ENCODE measurements around the gene PNPLA7. TPM values are rescaled to one million over a fixed set of nuclear protein-coding genes. Genes with fewer than 3 reads are reported as not detected.
"Not testable (repeated sequence)": the region's sequence is repeated elsewhere in the genome, so short reads cannot be mapped to it uniquely, and the experiment has no call there.

PNPLA7 gene
- total RNA-seq, 4 donors from 2014 or later = 0.61 to 3.4 (median 0.91) TPM

DNA sequence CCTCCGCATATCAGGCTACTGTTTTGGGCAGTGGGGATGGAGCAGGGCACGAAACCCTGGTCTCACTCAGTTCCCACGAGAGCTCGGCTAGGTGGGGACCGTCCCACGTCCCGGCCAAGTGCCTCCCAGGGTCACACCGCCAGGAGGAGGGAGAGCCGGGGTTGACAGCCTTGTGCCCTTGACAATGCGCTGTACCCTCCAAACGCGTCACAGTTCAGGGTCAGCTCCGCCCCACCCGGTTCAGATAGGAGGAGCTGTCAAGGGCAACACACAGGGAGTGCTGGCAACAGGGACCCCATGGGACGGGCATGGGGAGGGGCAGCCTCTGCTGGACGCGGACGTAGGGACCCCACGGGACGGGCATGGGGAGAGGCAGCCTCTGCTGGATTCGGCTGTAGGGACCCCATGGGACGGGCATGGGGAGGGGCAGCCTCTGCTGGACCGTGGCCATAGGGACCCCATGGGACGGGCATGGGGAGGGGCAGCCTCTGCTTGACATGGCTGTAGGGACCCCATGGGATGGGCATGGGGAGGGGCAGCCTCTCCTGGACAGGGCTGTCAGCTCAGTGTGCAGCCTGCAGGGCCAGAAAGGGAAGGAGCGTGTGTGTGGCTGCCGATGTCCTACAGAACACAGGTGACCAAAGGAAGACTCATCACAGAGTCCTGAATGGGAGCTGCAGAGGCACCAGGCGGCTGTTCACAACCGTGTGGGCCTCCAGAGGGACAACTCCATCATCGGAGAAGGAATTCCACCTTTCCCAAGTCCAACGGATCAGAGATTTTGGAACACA, 29.4 kb downstream of the PNPLA7 start:
- intact Hi-C loops (cut with DNase I) = no loop called here
- Histone ChIP-seq H3K9me3 (no peaks in the 10 kb centered on the region), H3K36me3 (no peaks in the 10 kb centered on the region), H3K4me1 (peaks cover 0 to 3% (median 0%) of the 10 kb centered on the region in 3 donors), H3K27ac (no peak overlapping the region), H3K27me3 (no peaks in the 10 kb centered on the region), H3K4me3 (no peak overlapping the region)
- TF ChIP-seq POLR2A (IDR thresholded peaks at IDR 0.05) = no peak
- TF ChIP-seq, protein P1, sequence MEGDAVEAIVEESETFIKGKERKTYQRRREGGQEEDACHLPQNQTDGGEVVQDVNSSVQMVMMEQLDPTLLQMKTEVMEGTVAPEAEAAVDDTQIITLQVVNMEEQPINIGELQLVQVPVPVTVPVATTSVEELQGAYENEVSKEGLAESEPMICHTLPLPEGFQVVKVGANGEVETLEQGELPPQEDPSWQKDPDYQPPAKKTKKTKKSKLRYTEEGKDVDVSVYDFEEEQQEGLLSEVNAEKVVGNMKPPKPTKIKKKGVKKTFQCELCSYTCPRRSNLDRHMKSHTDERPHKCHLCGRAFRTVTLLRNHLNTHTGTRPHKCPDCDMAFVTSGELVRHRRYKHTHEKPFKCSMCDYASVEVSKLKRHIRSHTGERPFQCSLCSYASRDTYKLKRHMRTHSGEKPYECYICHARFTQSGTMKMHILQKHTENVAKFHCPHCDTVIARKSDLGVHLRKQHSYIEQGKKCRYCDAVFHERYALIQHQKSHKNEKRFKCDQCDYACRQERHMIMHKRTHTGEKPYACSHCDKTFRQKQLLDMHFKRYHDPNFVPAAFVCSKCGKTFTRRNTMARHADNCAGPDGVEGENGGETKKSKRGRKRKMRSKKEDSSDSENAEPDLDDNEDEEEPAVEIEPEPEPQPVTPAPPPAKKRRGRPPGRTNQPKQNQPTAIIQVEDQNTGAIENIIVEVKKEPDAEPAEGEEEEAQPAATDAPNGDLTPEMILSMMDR (IDR thresholded peaks at IDR 0.05) = no peak
- no peak for DNase-seq
- 84 to 94% methylated on average over 8 to 19 of the region's 30 CpGs for WGBS, 2 donors

DNA sequence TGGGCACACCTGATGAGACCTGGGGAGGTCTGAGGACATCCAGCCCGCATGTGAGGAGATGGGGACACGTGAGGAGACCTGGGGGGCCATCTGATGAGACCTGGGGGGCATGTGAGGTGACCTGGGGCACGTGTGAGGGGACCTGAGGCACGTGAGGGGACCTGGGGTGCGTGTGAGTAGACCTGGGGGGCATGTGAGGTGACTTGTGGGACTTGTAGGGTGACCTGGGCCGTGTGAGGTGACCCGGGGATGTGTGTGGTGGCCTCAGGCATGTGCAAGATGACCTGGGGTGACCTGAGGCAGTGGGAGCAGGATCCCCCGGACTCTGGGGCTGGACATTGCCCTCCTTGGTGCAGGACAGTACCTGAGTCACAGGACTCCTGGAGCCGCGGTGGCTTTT, 30.6 kb downstream of the PNPLA7 start:
- intact Hi-C loops (cut with DNase I) = no loop called here
- Histone ChIP-seq H3K9me3 (no peaks in the 10 kb centered on the region), H3K27me3 (no peaks in the 10 kb centered on the region), H3K36me3 (no peaks in the 10 kb centered on the region), H3K4me3 (no peak overlapping the region), H3K27ac (no peak overlapping the region), H3K4me1 (no peaks in the 10 kb centered on the region)
- WGBS, 2 donors = 65 to 86% methylated on average over 6 to 8 of the region's 10 CpGs
- TF ChIP-seq POLR2A (IDR thresholded peaks at IDR 0.05) = no peak
- TF ChIP-seq, protein P1 (IDR thresholded peaks at IDR 0.05) = no peak
- DNase-seq = no peak

DNA sequence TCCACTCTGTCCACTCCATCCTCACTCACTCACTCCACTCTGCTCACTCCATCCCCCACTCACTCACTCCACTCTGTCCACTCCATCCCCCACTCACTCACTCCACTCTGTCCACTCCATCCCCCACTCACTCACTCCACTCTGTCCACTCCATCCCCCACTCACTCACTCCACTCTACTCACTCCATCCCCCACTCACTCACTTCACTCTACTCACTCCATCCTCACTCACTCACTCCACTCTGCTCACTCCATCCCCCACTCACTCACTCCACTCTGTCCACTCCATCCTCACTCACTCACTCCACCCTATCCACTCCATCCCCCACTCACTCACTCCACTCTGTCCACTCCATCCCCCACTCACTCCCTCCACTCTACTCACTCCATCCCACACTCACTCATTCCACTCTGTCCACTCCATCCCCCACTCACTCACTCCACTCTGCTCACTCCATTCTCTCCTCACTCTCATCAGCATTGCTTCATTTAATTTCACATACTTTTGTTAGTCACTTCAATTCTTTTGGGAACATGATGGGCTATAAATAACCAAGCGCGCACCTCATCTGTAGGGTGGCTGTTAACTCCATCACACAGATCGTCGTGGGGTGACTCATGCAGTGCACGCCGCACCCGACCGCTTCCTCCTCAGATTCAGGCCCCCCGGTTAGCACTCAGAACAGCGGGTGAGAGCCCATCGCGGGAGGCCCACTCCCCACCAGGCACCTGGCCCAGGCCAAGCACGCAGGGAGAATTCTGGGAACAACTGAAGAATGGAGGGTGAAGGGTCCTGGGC, 31.3 kb downstream of the PNPLA7 start:
- intact Hi-C loops (cut with DNase I); H3K36me3 ChIP-seq; H3K4me1 ChIP-seq; H3K27ac ChIP-seq; DNase-seq; H3K9me3 ChIP-seq; H3K4me3 ChIP-seq; H3K27me3 ChIP-seq: not testable (repeated sequence)
- 68 to 87% methylated on average over 4 to 12 of the region's 13 CpGs for WGBS, 2 donors

DNA sequence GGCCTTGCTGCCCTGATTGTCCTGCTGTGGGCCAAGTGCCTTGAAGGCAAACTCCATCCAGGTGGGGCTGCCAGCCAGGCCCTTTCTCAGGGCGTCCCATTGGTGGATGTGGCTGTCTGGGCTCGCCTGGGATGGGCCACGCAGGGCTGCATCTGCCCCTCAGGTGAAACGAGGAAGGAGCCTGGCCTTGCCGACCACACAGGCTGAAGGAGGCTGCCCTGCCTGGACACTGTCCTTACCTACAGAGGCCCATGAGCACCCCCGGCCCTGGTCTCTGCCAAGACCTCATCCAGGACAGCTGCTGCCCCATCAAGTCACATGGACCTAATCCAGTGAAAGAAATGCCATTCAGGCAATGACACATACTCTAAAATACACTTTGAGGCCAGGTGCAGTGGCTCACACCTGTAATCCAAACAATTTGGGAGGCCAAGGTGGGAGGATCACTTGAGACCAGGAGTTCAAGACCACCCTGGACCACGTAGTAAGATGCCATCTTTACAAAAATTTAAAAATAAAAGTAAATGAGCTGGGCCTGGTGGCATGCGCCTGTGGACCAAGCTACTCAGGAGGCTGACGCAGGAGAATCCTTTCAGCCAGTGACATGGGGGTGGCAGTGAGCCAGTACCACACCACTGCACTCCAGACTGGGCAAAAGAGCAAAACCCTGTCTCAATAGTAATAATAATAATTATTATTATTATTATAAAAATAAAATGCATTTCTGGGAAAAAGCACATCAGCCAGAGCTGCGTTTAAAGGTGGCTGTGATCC, 33.9 kb downstream of the PNPLA7 start:
- H3K4me3 ChIP-seq = no peak overlapping the region
- intact Hi-C loops (cut with DNase I) = no loop called here
- WGBS, 2 donors = 58 to 77% methylated on average over 5 to 7 of the region's 10 CpGs

DNA sequence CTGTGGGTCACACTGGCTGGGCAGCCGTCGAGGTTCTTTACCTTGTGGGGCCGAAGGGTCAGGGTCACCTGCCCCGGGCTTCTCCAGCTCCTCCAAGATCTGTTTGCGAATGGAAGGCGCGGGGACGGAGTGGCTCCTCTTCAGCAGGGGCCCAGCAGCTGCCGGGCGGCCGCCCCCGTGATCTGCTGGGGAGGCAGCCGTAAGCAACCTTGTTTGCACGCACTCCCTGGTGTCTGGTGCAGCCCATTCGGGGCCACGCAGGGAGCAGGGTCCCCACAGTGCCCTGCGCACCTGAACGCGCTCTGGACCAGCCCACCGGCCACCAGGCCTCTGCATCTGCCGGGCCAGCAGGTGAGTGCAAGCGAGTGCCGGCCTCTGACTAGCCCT, 34.9 kb downstream of the PNPLA7 start:
- no peak for TF ChIP-seq POLR2A (IDR thresholded peaks at IDR 0.05)
- TF ChIP-seq, protein P1 (IDR thresholded peaks at IDR 0.05) = no peak
- Histone ChIP-seq H3K4me3 (no peak overlapping the region), H3K4me1 (no peaks in the 10 kb centered on the region), H3K36me3 (no peaks in the 10 kb centered on the region), H3K27me3 (no peaks in the 10 kb centered on the region), H3K9me3 (no peaks in the 10 kb centered on the region), H3K27ac (no peak overlapping the region)
- no peak for DNase-seq
- intact Hi-C loops (cut with DNase I) = no loop called here
- WGBS, 2 donors = 85% methylated on average over 6 of the region's 23 CpGs; no CpG with 5 or more reads in 1 of the 2 donors

More for the DNA sequence above, 33.9 kb downstream of the PNPLA7 start:
- Histone ChIP-seq H3K9me3 (no peaks in the 10 kb centered on the region), H3K27me3 (no peaks in the 10 kb centered on the region), H3K27ac (no peak overlapping the region), H3K36me3 (no peaks in the 10 kb centered on the region), H3K4me1 (no peaks in the 10 kb centered on the region)
- TF ChIP-seq POLR2A (IDR thresholded peaks at IDR 0.05) = no peak
- TF ChIP-seq, protein P1 (IDR thresholded peaks at IDR 0.05) = no peak
- DNase-seq = no peak
